ENCODE data around the gene STRN3. TPM values are rescaled to one million over a fixed set of nuclear protein-coding genes. Genes with fewer than 3 reads are reported as not detected.

Gene STRN3
- total and polyA plus RNA-seq, 2 donors (not counting 1 experiment from before 2014, with no cell fraction given): 7.7 to 43.9 TPM

GRCh38 chr14:30995689-30996088 lies 30.5 kb downstream of the STRN3 start:
- no peak overlapping the region for H3K9ac ChIP-seq (ENCODE audit: low read length)
- Mint-ChIP-seq H3K27me3 (no peaks in the 10 kb centered on the region), H3K4me3 (no peak overlapping the region), H3K4me1 (peaks cover 35% of the 10 kb centered on the region), H3K9me3 (ENCODE audit: insufficient read depth) (peaks cover 6% of the 10 kb centered on the region), H3K27ac (no peak overlapping the region)
- peaks cover 0 to 2% of the 10 kb centered on the region in 2 experiments for H3K36me3 ChIP-seq (replicated peaks in 1 of 2; ENCODE audit: control extremely low read depth in 1 of 2, control insufficient read depth in 1 of 2, extremely low read depth in 1 of 2, insufficient read depth in 2 of 2, low read length in 1 of 2)
- WGBS (ENCODE audit: insufficient coverage): no CpG with 5 or more reads among the region's 3 CpGs
- no peak for ATAC-seq (ENCODE audit: low read depth)
- H3K27me3 ChIP-seq (replicated peaks in 1 of 4; ENCODE audit: control extremely low read depth in 1 of 4, control insufficient read depth in 3 of 4, insufficient read depth in 4 of 4, low read length in 3 of 4): no peaks in the 10 kb centered on the region
- H3K4me3 ChIP-seq (ENCODE audit: control extremely low read depth in 1 of 5, extremely low read depth in 1 of 5, insufficient read depth in 1 of 5, low read depth in 2 of 5, low read length in 4 of 5): no peak overlapping the region
- peaks cover 4 to 10% of the 10 kb centered on the region in 2 donors for H3K4me1 ChIP-seq (ENCODE audit: control insufficient read depth in 2 of 2, insufficient read depth in 2 of 2, low read length in 2 of 2)
- H4K20me1 ChIP-seq (ENCODE audit: control insufficient read depth, insufficient read depth, low read length, poor library complexity, severe bottlenecking): peaks cover 70% of the 10 kb centered on the region
- no peak overlapping the region for H2AFZ ChIP-seq (ENCODE audit: insufficient read depth, low read depth, low read length, poor library complexity, severe bottlenecking)
- no peak for DNase-seq
- ChIA-PET POLR2A (no interaction called here), CTCF (interaction anchor here (1.1 to 1.4 kb wide), 2 partner anchors 15 to 17 kb away, joined by 3 to 4 read pairs; no protein-coding TSS in a partner anchor)
- peaks cover 98% of the 10 kb centered on the region for H3K79me2 ChIP-seq (ENCODE audit: control insufficient read depth, insufficient read depth, low read length)
- no peak overlapping the region for H3K4me2 ChIP-seq (replicated peaks; ENCODE audit: low read depth, low read length, poor library complexity, severe bottlenecking)
- H3K9me3 ChIP-seq (ENCODE audit: control extremely low read depth in 1 of 3, control insufficient read depth in 2 of 3, insufficient read depth in 1 of 3, low read length in 2 of 3): peaks cover 12 to 21% (median 15%) of the 10 kb centered on the region in 3 donors
- TF ChIP-seq CTCF (IDR thresholded peaks at IDR 0.05) (no peak), EZH2 (IDR thresholded peaks at IDR 0.05; ENCODE audit: borderline replicate concordance, insufficient read depth, low read depth, low read length, poor library complexity, severe bottlenecking) (no peak)
- intact Hi-C loops (cut with micrococcal nuclease): no loop called here
- no peak overlapping the region for H3K27ac ChIP-seq (ENCODE audit: low read length in 2 of 2)

- no peak overlapping the region for H3K9ac ChIP-seq (ENCODE audit: low read length)
- peaks cover 39% of the 10 kb centered on the region for H3K4me1 Mint-ChIP-seq
- H3K79me2 ChIP-seq (ENCODE audit: control insufficient read depth, insufficient read depth, low read length): peaks cover 98% of the 10 kb centered on the region
- H3K4me3 ChIP-seq (ENCODE audit: control extremely low read depth in 1 of 5, extremely low read depth in 1 of 5, insufficient read depth in 1 of 5, low read depth in 2 of 5, low read length in 4 of 5): no peak overlapping the region
- H3K4me3 Mint-ChIP-seq: no peak overlapping the region
- no peaks in the 10 kb centered on the region for H3K27me3 Mint-ChIP-seq
- TF ChIP-seq CTCF (IDR thresholded peaks at IDR 0.05) (no peak), EZH2 (IDR thresholded peaks at IDR 0.05; ENCODE audit: borderline replicate concordance, insufficient read depth, low read depth, low read length, poor library complexity, severe bottlenecking) (no peak)
- H3K27me3 ChIP-seq (replicated peaks in 1 of 4; ENCODE audit: control extremely low read depth in 1 of 4, control insufficient read depth in 3 of 4, insufficient read depth in 4 of 4, low read length in 3 of 4): no peaks in the 10 kb centered on the region
- CTCF ChIA-PET: interaction anchor here (0.7 to 1.4 kb wide), 3 partner anchors 9 to 17 kb away, joined by 3 to 4 read pairs (median 3); no protein-coding TSS in a partner anchor
- peaks cover 76% of the 10 kb centered on the region for H4K20me1 ChIP-seq (ENCODE audit: control insufficient read depth, insufficient read depth, low read length, poor library complexity, severe bottlenecking)
- no CpG with 5 or more reads among the region's 4 CpGs for whole genome bisulfite sequencing (ENCODE audit: insufficient coverage)
- DNase-seq (no peak), ATAC-seq (ENCODE audit: low read depth) (no peak)
- no peak overlapping the region for H3K27ac ChIP-seq (ENCODE audit: low read length in 2 of 2)
- H3K4me1 ChIP-seq (ENCODE audit: control insufficient read depth in 2 of 2, insufficient read depth in 2 of 2, low read length in 2 of 2): peaks cover 4 to 10% of the 10 kb centered on the region in 2 donors
- intact Hi-C loops (cut with micrococcal nuclease): no loop called here
- H3K4me2 ChIP-seq (replicated peaks; ENCODE audit: low read depth, low read length, poor library complexity, severe bottlenecking): no peak overlapping the region
- H2AFZ ChIP-seq (ENCODE audit: insufficient read depth, low read depth, low read length, poor library complexity, severe bottlenecking): no peak overlapping the region
- POLR2A ChIA-PET: no interaction called here
- H3K9me3 Mint-ChIP-seq (ENCODE audit: insufficient read depth): peaks cover 6% of the 10 kb centered on the region
- H3K27ac Mint-ChIP-seq: no peak overlapping the region
- H3K9me3 ChIP-seq (ENCODE audit: control extremely low read depth in 1 of 3, control insufficient read depth in 2 of 3, insufficient read depth in 1 of 3, low read length in 2 of 3): peaks cover 12 to 21% (median 15%) of the 10 kb centered on the region in 3 donors
- no peaks in the 10 kb centered on the region for H3K36me3 ChIP-seq (replicated peaks in 1 of 2; ENCODE audit: control extremely low read depth in 1 of 2, control insufficient read depth in 1 of 2, extremely low read depth in 1 of 2, insufficient read depth in 2 of 2, low read length in 1 of 2)
Observed at GRCh38 chr14:30994681-30995620, 31.2 kb downstream of the STRN3 start.

All from B cell (primary cell).